ENCODE measurements around the gene ARID3C. TPM values are rescaled to one million over a fixed set of nuclear protein-coding genes. Genes with fewer than 3 reads are reported as not detected.

Gene ARID3C
- total RNA-seq, 1 donor: not detected

GRCh38 chr9:34594177-34594576, 34.7 kb downstream of the ARID3C start:
- DNase-seq (ENCODE audit: low read depth): no peak
- TF ChIP-seq CTCF (IDR thresholded peaks at IDR 0.05; ENCODE audit: insufficient read depth, low read depth, low read length): no peak
- no peak overlapping the region for H3K4me3 ChIP-seq (ENCODE audit: low read depth, low read length)

- H3K4me3 ChIP-seq (ENCODE audit: low read depth, low read length): no peak overlapping the region
- TF ChIP-seq CTCF (IDR thresholded peaks at IDR 0.05; ENCODE audit: insufficient read depth, low read depth, low read length): no peak
- no peak for DNase-seq (ENCODE audit: low read depth)
These were observed 35.8 kb downstream of the ARID3C start for GRCh38 chr9:34592895-34593601.

- no peak overlapping the region for H3K4me3 ChIP-seq (ENCODE audit: low read depth, low read length)
- no peak for DNase-seq (ENCODE audit: low read depth)
- no peak for TF ChIP-seq CTCF (IDR thresholded peaks at IDR 0.05; ENCODE audit: insufficient read depth, low read depth, low read length)
These were observed 36.7 kb downstream of the ARID3C start for GRCh38 chr9:34591917-34592866.

GRCh38 chr9:34591248-34591916, 37.5 kb downstream of the ARID3C start:
- no peak overlapping the region for H3K4me3 ChIP-seq (ENCODE audit: low read depth, low read length)
- peak; percentile 70 for DNase-seq (ENCODE audit: low read depth)
- peak; percentile 83 for TF ChIP-seq CTCF (IDR thresholded peaks at IDR 0.05; ENCODE audit: insufficient read depth, low read depth, low read length)

GRCh38 chr9:34590381-34591247, 38.3 kb downstream of the ARID3C start:
- no peak for TF ChIP-seq CTCF (IDR thresholded peaks at IDR 0.05; ENCODE audit: insufficient read depth, low read depth, low read length)
- DNase-seq (ENCODE audit: low read depth): no peak
- no peak overlapping the region for H3K4me3 ChIP-seq (ENCODE audit: low read depth, low read length)
